H9 (cell line): ENCODE measurements around the gene SOX11. TPM values are rescaled to one million over a fixed set of nuclear protein-coding genes. Genes with fewer than 3 reads are reported as not detected.

Experiments
- DNase-seq: peaks from one replicate; pipeline ENCODE4 v3.0.0-alpha.2; 2017
- H2AFZ ChIP-seq: one replicate; pipeline ENCODE4 v1.6.1; 2013; ENCODE audit warnings: mild to moderate bottlenecking, low read length, control low read depth, moderate library complexity
- H2AK5ac ChIP-seq: 2 replicates; pipeline ENCODE4 v1.6.1; 2013; ENCODE audit warnings: low read length, control low read depth, mixed read lengths; ENCODE audit not compliant: insufficient read length
- H2BK120ac ChIP-seq: one replicate; pipeline ENCODE4 v1.6.1; 2013; ENCODE audit warnings: low read depth, mild to moderate bottlenecking, low read length, control low read depth, inconsistent platforms; ENCODE audit not compliant: poor library complexity, severe bottlenecking
- H2BK12ac ChIP-seq: 2 replicates; pipeline ENCODE4 v1.6.1; 2013; ENCODE audit warnings: low read length, control low read depth, mixed read lengths, low read depth; ENCODE audit not compliant: insufficient read length
- H2BK15ac ChIP-seq: 2 replicates; pipeline ENCODE4 v1.6.1; 2013; ENCODE audit warnings: low read depth, low read length, control low read depth
- H2BK20ac ChIP-seq: one replicate; pipeline ENCODE4 v1.6.1; 2013; ENCODE audit warnings: low read depth, mild to moderate bottlenecking, low read length, control low read depth, inconsistent platforms; ENCODE audit not compliant: poor library complexity, severe bottlenecking
- H2BK5ac ChIP-seq: 2 replicates; pipeline ENCODE4 v1.6.1; 2013; ENCODE audit warnings: low read length, control low read depth, mixed read lengths; ENCODE audit not compliant: insufficient read length
- H3K14ac ChIP-seq: 2 replicates; pipeline ENCODE4 v1.6.1; 2013; ENCODE audit warnings: low read length, control low read depth; ENCODE audit not compliant: insufficient read depth
- H3K18ac ChIP-seq: 2 replicates; pipeline ENCODE4 v1.6.1; 2013; ENCODE audit warnings: low read depth, mild to moderate bottlenecking, mixed read lengths, low read length, control low read depth; ENCODE audit not compliant: insufficient read length
- H3K23ac ChIP-seq: 2 replicates; pipeline ENCODE4 v1.6.1; 2013; ENCODE audit warnings: low read length, control low read depth, mixed read lengths, low read depth; ENCODE audit not compliant: insufficient read length
- H3K23me2 ChIP-seq: 2 replicates; pipeline ENCODE4 v1.6.1; 2013; ENCODE audit warnings: low read depth, mild to moderate bottlenecking, mixed read lengths, low read length, control low read depth; ENCODE audit not compliant: insufficient read length, poor library complexity, severe bottlenecking
- H3K27ac ChIP-seq: 2 replicates; pipeline ENCODE4 v1.5.1; 2013; ENCODE audit warnings: low read length, control low read depth, mixed read lengths, low read depth; ENCODE audit not compliant: insufficient read length
- H3K27me3 ChIP-seq: 2 replicates; pipeline ENCODE4 v1.6.1; 2013; ENCODE audit warnings: low read length, control low read depth, inconsistent platforms; ENCODE audit not compliant: insufficient read depth
- H3K4ac ChIP-seq: 2 replicates; pipeline ENCODE4 v1.6.1; 2013; ENCODE audit warnings: low read depth, mild to moderate bottlenecking, control low read depth, inconsistent platforms, low read length, moderate library complexity
- H3K4me1 ChIP-seq: 2 replicates; pipeline ENCODE4 v1.6.1; 2013; ENCODE audit warnings: low read length, control low read depth, inconsistent platforms; ENCODE audit not compliant: insufficient read depth
- H3K4me2 ChIP-seq: 2 replicates; pipeline ENCODE4 v1.6.1; 2013; ENCODE audit warnings: low read length, control low read depth, mixed read lengths; ENCODE audit not compliant: insufficient read length, insufficient read depth
- H3K56ac ChIP-seq: 2 replicates; pipeline ENCODE4 v1.6.1; 2013; ENCODE audit warnings: low read depth, mild to moderate bottlenecking, mixed read lengths, low read length, control low read depth; ENCODE audit not compliant: insufficient read length
- H3K79me1 ChIP-seq: 2 replicates; pipeline ENCODE4 v1.6.1; 2013; ENCODE audit warnings: low read depth, mild to moderate bottlenecking, moderate library complexity, low read length, control low read depth, inconsistent platforms; ENCODE audit not compliant: insufficient read depth, poor library complexity, severe bottlenecking
- H3K79me2 ChIP-seq: 2 replicates; pipeline ENCODE4 v1.6.1; 2013; ENCODE audit warnings: low read length, control low read depth, inconsistent platforms; ENCODE audit not compliant: insufficient read depth
- H3K9ac ChIP-seq: 2 replicates; pipeline ENCODE4 v1.6.1; 2013; ENCODE audit warnings: low read length, control low read depth, mixed read lengths; ENCODE audit not compliant: insufficient read length; ENCODE audit errors: extremely low read depth
- H3K9me3 ChIP-seq: one replicate; pipeline ENCODE4 v1.6.1; 2013; ENCODE audit warnings: low read depth, low read length, inconsistent platforms; ENCODE audit not compliant: control insufficient read depth
- H3T11ph ChIP-seq: one replicate; pipeline ENCODE4 v1.6.1; 2013; ENCODE audit warnings: mild to moderate bottlenecking, low read length, control low read depth, inconsistent platforms
- H4K20me1 ChIP-seq: one replicate; pipeline ENCODE4 v1.6.1; 2013; ENCODE audit not compliant: control insufficient read depth, insufficient read length, insufficient read depth
- H4K5ac ChIP-seq: 2 replicates; pipeline ENCODE4 v1.6.1; 2013; ENCODE audit warnings: low read depth, mild to moderate bottlenecking, mixed read lengths, low read length, control low read depth; ENCODE audit not compliant: insufficient read length
- H4K8ac ChIP-seq: replicated peaks from 2 replicates; pipeline ENCODE4 v1.6.1; 2013; ENCODE audit warnings: low read length, control low read depth, mixed read lengths, low read depth; ENCODE audit not compliant: insufficient read length
- H4K91ac ChIP-seq: 2 replicates; pipeline ENCODE4 v1.6.1; 2013; ENCODE audit warnings: low read depth, mild to moderate bottlenecking, moderate library complexity, mixed read lengths, low read length, control low read depth; ENCODE audit not compliant: insufficient read length
- H3K27ac Mint-ChIP-seq, 3 experiments: 2 replicates in 2 of 3; 3 replicates in 1 of 3; pipeline ENCODE4 v1.8.0; 2020 to 2021; ENCODE audit warnings: mixed read lengths in 3 of 3, mild to moderate bottlenecking in 1 of 3, moderate library complexity in 1 of 3
- H3K27me3 Mint-ChIP-seq: 2 replicates; pipeline ENCODE4 v1.8.0; 2021; ENCODE audit warnings: low read depth, mild to moderate bottlenecking, moderate library complexity, mixed read lengths
- H3K36me3 Mint-ChIP-seq, 3 experiments: 2 replicates in 2 of 3; 3 replicates in 1 of 3; pipeline ENCODE4 v1.8.0; 2020 to 2021; ENCODE audit warnings: low read depth in 3 of 3, mixed read lengths in 3 of 3; ENCODE audit not compliant: insufficient read depth in 1 of 3
- H3K4me1 Mint-ChIP-seq, 2 experiments: 2 replicates each; pipeline ENCODE4 v1.8.0; 2020; ENCODE audit warnings: mixed read lengths in 2 of 2
- H3K4me3 Mint-ChIP-seq, 2 experiments: 2 replicates in 1 of 2; 3 replicates in 1 of 2; pipeline ENCODE4 v1.8.0; 2020 to 2021; ENCODE audit warnings: mild to moderate bottlenecking in 2 of 2, mixed read lengths in 2 of 2, moderate library complexity in 1 of 2
- H3K9me3 Mint-ChIP-seq, 2 experiments: 2 replicates in 1 of 2; 3 replicates in 1 of 2; pipeline ENCODE4 v1.8.0; 2020; ENCODE audit warnings: mild to moderate bottlenecking in 2 of 2, mixed read lengths in 2 of 2, moderate library complexity in 1 of 2
- WGBS: extraction: QIAGEN DNeasy Blood & Tissue Kit; methylation state at CpG from one replicate; pipeline ENCODE4 v1.1.7; 2013; ENCODE audit warnings: missing lambda C conversion rate, low lambda C conversion rate, mixed read lengths; ENCODE audit not compliant: insufficient read length; ENCODE audit errors: extremely low coverage; 5-methylcytosine and 5-hydroxymethylcytosine counted together
- total RNA-seq: library from RNA; stranded (reverse); gene quantifications from 2 replicates; pipeline ENCODE4 v1.2.1, GENCODE V29; 2021
- TF ChIP-seq, protein P1 (sequence below): fragments of 200-600 bp; sonication (generic); conservative IDR thresholded peaks from 3 replicates; pipeline ENCODE4 v1.8.0; 2021; ENCODE audit warnings: antibody characterized with exemption, mild to moderate bottlenecking

SOX11 gene
- total RNA-seq, 1 experiment from 2014 or later = 43.8 TPM

DNA sequence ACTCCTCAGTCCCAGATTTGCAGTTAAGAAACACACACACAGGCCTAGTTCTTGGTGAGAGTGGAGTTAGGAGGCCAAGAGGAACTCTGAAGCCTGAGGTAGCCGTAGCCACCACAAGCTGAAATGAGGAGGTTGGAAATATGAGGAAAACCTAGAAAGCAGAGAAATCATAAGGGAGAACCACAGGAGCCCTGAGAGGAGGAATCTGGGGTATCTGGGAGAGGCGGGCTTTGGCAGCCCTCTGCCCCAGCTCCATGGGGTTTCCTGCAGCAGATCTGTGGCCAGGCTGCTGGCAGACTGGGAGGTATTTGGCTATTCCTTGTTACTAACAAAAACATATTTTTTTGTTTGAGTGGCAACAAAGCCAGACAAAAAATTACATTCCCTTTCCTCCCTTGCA is 11.0 kb downstream of the SOX11 start:
- no peak overlapping the region for H3K4me2 ChIP-seq
- peaks cover 2 to 16% (median 12%) of the 10 kb centered on the region in 3 experiments; a peak in 5 of 7 replicates for H3K36me3 Mint-ChIP-seq
- no peak overlapping the region for H2AFZ ChIP-seq
- no peak overlapping the region for H3K14ac ChIP-seq
- no peaks in the 10 kb centered on the region for H3K79me1 ChIP-seq
- H3K4me3 Mint-ChIP-seq = no peak overlapping the region
- no peaks in the 10 kb centered on the region for H4K20me1 ChIP-seq
- peaks cover 34 to 37% of the 10 kb centered on the region in 2 experiments for H3K4me1 Mint-ChIP-seq
- no peak overlapping the region for H2BK20ac ChIP-seq
- H4K8ac ChIP-seq = no peak overlapping the region
- H2BK120ac ChIP-seq = no peak overlapping the region
- no peak overlapping the region for H3T11ph ChIP-seq
- TF ChIP-seq, protein P1, sequence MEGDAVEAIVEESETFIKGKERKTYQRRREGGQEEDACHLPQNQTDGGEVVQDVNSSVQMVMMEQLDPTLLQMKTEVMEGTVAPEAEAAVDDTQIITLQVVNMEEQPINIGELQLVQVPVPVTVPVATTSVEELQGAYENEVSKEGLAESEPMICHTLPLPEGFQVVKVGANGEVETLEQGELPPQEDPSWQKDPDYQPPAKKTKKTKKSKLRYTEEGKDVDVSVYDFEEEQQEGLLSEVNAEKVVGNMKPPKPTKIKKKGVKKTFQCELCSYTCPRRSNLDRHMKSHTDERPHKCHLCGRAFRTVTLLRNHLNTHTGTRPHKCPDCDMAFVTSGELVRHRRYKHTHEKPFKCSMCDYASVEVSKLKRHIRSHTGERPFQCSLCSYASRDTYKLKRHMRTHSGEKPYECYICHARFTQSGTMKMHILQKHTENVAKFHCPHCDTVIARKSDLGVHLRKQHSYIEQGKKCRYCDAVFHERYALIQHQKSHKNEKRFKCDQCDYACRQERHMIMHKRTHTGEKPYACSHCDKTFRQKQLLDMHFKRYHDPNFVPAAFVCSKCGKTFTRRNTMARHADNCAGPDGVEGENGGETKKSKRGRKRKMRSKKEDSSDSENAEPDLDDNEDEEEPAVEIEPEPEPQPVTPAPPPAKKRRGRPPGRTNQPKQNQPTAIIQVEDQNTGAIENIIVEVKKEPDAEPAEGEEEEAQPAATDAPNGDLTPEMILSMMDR = no peak
- H2BK12ac ChIP-seq = no peak overlapping the region
- H3K27me3 ChIP-seq = no peaks in the 10 kb centered on the region
- DNase-seq = no peak
- no peak overlapping the region for H2BK5ac ChIP-seq
- H3K9ac ChIP-seq = no peak overlapping the region
- H3K23ac ChIP-seq = no peak overlapping the region
- H4K5ac ChIP-seq = no peak overlapping the region
- H3K9me3 Mint-ChIP-seq = no peaks in the 10 kb centered on the region
- no CpG with 5 or more reads among the region's 2 CpGs for WGBS
- H2BK15ac ChIP-seq = no peak overlapping the region
- no peak overlapping the region for H3K18ac ChIP-seq
- no peaks in the 10 kb centered on the region; the same call in 1 of the 2 replicates for H3K4me1 ChIP-seq
- H3K27ac Mint-ChIP-seq = no peak overlapping the region; a peak in 1 of 7 replicates
- no peaks in the 10 kb centered on the region for H3K79me2 ChIP-seq
- no peak overlapping the region for H4K91ac ChIP-seq
- no peaks in the 10 kb centered on the region for H3K9me3 ChIP-seq
- no peak overlapping the region for H3K27ac ChIP-seq
- H3K27me3 Mint-ChIP-seq = no peaks in the 10 kb centered on the region
- H2AK5ac ChIP-seq = no peak overlapping the region
- H3K23me2 ChIP-seq = no peaks in the 10 kb centered on the region
- H3K56ac ChIP-seq = no peak overlapping the region
- H3K4ac ChIP-seq = no peak overlapping the region
